Measurements from ENCODE around the gene DDX3X. TPM values are rescaled to one million over a fixed set of nuclear protein-coding genes. Genes with fewer than 3 reads are reported as not detected.
"Not testable (repeated sequence)": the region's sequence is repeated elsewhere in the genome, so short reads cannot be mapped to it uniquely, and the experiment has no call there.

DDX3X gene
- total RNA-seq, 2 donors from 2014 or later = 248 to 259 TPM

DNA sequence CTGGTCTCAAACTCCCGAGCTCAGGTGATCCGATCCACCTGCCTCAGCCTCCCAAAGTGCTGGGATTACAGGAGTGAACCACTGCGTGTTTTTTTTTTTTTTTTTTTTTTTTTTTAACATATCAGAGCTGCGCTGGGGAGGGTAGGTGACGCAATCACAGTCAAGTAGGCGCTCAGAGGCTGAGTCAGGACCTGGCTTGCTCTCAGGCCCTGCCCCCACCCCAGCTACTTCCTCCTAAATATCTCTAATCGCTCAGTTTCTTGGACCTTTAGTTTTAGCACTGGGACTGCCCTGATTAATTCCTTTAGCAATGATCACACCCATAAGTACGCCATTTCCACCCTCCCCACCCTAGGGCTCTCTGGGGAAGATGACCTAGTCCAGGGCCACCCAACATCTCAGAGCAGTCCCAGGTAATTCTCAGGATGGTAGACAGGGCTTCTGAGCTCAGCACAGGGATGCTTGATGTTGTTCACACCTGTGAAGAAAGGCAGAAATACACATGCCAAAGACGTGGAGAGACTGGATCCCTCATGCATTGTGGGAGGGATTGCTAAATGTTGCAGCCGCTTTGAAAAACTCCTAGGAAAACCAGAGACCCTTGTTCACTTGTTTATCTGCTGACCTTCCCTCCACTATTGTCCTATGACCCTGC lies 50.2 kb downstream of the DDX3X start:
- peak; percentile 74 to 76 for ATAC-seq

GRCh38 chrX:41386222-41386990 lies 52.4 kb downstream of the DDX3X start:
- peak overlapping the region in 1 of 2 donors; percentile 36 for H3K27ac Mint-ChIP-seq
- H3K36me3 Mint-ChIP-seq = no peaks in the 10 kb centered on the region
- DNase-seq (ENCODE audit: low spot score in 2 of 2) = no peak
- ATAC-seq = peak; percentile 47 to 49
- H3K9me3 Mint-ChIP-seq = no peaks in the 10 kb centered on the region

More for the DNA sequence above, 50.2 kb downstream of the DDX3X start:
- Mint-ChIP-seq H3K27ac (peak overlapping the region; percentile 60 to 81), H3K9me3 (no peaks in the 10 kb centered on the region), H3K36me3 (no peaks in the 10 kb centered on the region)
- DNase-seq (ENCODE audit: low spot score in 2 of 2) = peak in 1 of 2 donors; percentile 17

- no peak for DNase-seq (ENCODE audit: low spot score in 2 of 2)
- Mint-ChIP-seq H3K36me3 (no peaks in the 10 kb centered on the region), H3K27ac (no peak overlapping the region), H3K9me3 (no peaks in the 10 kb centered on the region)
- ATAC-seq = no peak
Measured at GRCh38 chrX:41388543-41388942, 54.6 kb downstream of the DDX3X start.

GRCh38 chrX:41389311-41389888 lies 55.4 kb downstream of the DDX3X start:
- Mint-ChIP-seq H3K36me3 (no peaks in the 10 kb centered on the region), H3K9me3 (no peaks in the 10 kb centered on the region), H3K27ac (peak overlapping the region in 1 of 2 donors; percentile 9)
- ATAC-seq (no peak), DNase-seq (ENCODE audit: low spot score in 2 of 2) (no peak)

DNA sequence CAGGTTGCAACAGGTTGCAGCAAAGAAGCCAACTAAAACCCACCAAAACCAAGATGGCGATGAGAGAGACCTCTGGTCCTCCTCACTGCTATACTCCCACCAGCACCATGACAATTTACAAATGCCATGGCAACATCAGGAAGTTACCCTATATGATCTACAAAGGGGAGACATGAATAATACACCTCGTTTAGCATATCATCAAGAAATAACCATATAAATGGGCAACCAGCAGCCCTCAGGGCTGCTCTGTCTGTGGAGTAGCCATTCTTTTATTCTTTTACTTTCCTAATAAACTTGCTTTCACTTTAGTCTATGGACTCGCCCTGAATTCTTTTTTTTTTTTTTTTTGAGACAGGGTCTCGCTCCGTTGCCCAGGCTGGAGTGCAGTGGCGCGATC lies 56.6 kb downstream of the DDX3X start:
- not testable (repeated sequence) for ATAC-seq; H3K9me3 Mint-ChIP-seq; H3K27ac Mint-ChIP-seq; H3K36me3 Mint-ChIP-seq; DNase-seq (ENCODE audit: low spot score in 2 of 2)

DNA sequence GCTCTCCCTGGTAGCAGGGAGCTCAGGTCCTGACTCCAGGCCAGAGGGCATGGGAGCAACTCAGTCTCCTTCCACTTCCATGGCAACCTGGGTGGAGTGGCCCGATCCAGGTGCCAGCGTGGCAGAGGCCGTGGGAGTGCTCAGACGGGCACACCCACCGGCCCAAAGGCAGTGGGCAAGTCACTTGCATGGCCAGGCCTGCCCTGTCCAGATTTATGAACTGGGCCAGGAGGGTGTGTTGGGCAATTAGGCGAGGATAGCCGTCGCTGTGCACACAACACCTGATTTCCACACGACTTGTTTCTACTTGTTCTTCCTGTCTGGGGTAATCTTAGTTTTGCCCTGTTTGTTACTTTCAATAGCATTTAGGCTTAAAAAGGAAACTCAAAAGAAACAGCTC lies 57.6 kb downstream of the DDX3X start:
- H3K9me3 Mint-ChIP-seq = no peaks in the 10 kb centered on the region

DNA sequence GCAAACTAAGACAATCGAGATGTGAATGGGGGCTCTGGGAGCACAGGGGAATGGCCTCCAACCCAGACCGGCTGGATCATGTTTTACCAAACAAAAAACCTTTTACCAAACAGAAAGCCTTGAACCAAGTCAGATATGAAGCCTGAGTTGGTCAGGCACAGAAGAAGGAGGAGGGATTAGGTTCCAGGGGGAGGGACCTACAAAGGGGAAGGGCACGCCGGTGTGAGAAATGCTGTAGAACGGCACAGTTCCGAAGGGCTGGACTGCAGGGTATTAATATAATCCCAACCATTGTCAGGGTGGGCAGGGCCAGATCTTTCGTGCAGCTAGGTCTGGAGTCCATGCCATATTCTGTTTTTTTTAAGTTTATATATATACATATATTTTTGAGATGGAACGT lies 60.3 kb downstream of the DDX3X start:
- no peaks in the 10 kb centered on the region for H3K36me3 Mint-ChIP-seq
- ATAC-seq (no peak), DNase-seq (ENCODE audit: low spot score in 2 of 2) (no peak)
- no peak overlapping the region for H3K27ac Mint-ChIP-seq
- H3K9me3 Mint-ChIP-seq = no peaks in the 10 kb centered on the region

More for the DNA sequence above, 57.6 kb downstream of the DDX3X start:
- H3K27ac Mint-ChIP-seq = no peak overlapping the region
- DNase-seq (ENCODE audit: low spot score in 2 of 2) (no peak), ATAC-seq (no peak)
- no peaks in the 10 kb centered on the region for H3K36me3 Mint-ChIP-seq

DNA sequence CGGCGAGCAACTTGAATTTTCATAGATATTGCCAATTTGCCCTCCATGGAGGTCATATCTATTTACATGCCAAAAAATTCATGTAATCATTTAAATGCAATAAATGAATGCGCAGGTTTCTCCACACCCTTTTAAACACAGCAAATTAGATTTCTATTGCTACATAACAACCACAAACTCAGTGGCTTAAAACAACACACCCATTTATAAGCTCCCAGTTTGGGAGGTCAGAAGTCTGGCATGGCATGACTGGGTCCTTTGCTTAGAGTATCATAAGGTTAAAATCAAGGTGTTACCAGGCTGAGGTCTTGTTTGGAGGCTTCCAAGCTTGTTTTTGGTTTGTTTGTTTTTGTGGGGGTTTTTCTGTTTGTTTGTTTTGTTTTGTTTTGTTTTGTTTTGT lies 63.3 kb downstream of the DDX3X start:
- ATAC-seq (no peak), DNase-seq (ENCODE audit: low spot score in 2 of 2) (no peak)
- Mint-ChIP-seq H3K27ac (no peak overlapping the region), H3K36me3 (no peaks in the 10 kb centered on the region), H3K9me3 (no peaks in the 10 kb centered on the region)

DNA sequence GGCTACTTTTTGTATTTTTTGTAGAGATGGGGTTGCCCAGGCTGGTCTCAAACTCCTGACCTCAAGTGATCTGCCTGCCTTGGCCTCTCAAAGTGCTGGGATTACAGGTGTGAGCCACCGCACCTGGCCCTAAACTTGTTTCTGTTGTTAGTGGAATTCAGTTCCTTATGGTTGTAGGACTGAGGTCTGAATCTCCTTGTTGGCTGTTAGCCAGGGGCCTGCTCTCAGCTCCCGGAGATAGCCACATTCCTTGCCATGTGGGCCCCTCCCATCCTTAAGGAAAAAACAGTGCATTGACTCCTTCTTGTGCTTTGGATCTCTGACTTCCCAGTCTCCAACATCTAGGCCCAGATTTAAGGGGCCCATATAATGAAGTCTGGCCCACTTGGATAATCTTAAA lies 63.8 kb downstream of the DDX3X start:
- no peaks in the 10 kb centered on the region for H3K9me3 Mint-ChIP-seq
- DNase-seq (ENCODE audit: low spot score in 2 of 2) = no peak
- no peak overlapping the region for H3K27ac Mint-ChIP-seq
- no peaks in the 10 kb centered on the region for H3K36me3 Mint-ChIP-seq
- ATAC-seq = no peak

DNA sequence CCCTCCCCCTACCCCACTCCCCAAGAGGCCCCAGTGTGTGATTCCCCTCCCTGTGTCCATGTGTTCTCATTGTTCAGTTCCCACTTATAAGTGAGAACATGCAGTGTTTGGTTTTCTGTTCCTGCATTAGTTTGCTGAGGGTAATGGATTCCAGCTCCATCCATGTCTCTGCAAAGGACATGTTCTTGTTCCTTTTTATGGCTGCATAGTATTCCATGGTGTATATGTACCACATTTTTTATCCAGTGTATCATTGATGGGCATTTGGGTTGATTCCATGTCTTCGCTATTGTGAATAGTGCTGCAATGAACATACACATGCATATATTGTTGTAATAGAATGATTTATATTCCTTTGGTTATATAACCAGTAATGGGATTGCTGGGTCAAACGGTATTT lies 68.6 kb downstream of the DDX3X start:
- not testable (repeated sequence) for DNase-seq (ENCODE audit: low spot score in 2 of 2); ATAC-seq; H3K36me3 Mint-ChIP-seq; H3K27ac Mint-ChIP-seq; H3K9me3 Mint-ChIP-seq

DNA sequence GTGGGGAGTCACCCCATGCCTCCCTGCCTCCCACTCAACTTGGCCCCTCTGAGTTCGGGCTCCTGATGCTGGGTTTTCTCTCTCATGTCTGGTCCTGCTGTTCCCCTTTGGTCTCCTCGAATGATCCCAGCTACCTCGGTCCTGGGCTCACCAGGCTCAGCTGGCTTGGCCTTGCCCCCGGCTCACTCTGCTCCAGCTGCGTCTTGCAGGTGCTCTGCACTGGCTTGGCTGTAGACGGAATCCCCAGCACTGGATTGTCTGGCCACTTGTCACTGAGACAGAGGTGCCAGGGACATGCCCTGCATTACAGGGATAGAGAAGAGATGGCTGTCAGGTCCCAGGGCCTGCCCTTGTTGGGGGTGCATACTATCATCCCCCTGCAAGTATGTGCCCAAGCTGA lies 71.6 kb downstream of the DDX3X start:
- no peak overlapping the region for H3K27ac Mint-ChIP-seq
- H3K36me3 Mint-ChIP-seq = no peaks in the 10 kb centered on the region
- H3K9me3 Mint-ChIP-seq = no peaks in the 10 kb centered on the region

GRCh38 chrX:41406201-41406600 lies 72.2 kb downstream of the DDX3X start:
- H3K36me3 Mint-ChIP-seq = no peaks in the 10 kb centered on the region

More for the DNA sequence above, 71.6 kb downstream of the DDX3X start:
- ATAC-seq (no peak), DNase-seq (ENCODE audit: low spot score in 2 of 2) (no peak)

DNA sequence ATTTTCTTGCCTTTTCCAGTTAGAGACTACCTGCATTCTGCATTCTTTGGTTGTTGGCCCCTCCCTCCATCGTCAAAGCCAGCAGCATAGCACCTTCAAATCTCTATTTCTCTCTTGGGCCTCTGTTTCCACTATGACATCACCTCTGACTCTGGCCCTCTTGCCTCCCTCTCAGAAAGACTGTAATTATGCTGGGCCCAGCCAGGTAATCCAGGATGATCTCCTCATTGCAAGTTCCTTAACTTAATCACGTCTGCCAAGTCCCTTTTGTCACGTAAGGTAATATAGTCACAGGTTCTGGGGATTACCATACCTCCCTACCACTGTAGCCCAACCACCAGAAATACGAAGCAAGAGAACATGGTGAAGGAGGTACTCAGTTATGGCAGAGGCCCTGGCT lies 73.9 kb downstream of the DDX3X start:
- DNase-seq (ENCODE audit: low spot score in 2 of 2) (no peak), ATAC-seq (no peak)
- Mint-ChIP-seq H3K36me3 (no peaks in the 10 kb centered on the region), H3K27ac (no peak overlapping the region), H3K9me3 (no peaks in the 10 kb centered on the region)

More at GRCh38 chrX:41406201-41406600, 72.2 kb downstream of the DDX3X start:
- ATAC-seq (no peak), DNase-seq (ENCODE audit: low spot score in 2 of 2) (no peak)
- Mint-ChIP-seq H3K27ac (no peak overlapping the region), H3K9me3 (no peaks in the 10 kb centered on the region)

GRCh38 chrX:41408576-41408975 lies 74.6 kb downstream of the DDX3X start:
- H3K9me3 Mint-ChIP-seq = no peaks in the 10 kb centered on the region
- H3K27ac Mint-ChIP-seq = no peak overlapping the region
- DNase-seq (ENCODE audit: low spot score in 2 of 2) (no peak), ATAC-seq (no peak)
- no peaks in the 10 kb centered on the region for H3K36me3 Mint-ChIP-seq

GRCh38 chrX:41409006-41409405 lies 75.0 kb downstream of the DDX3X start:
- H3K27ac Mint-ChIP-seq = no peak overlapping the region
- no peak for ATAC-seq
- H3K36me3 Mint-ChIP-seq = no peaks in the 10 kb centered on the region

GRCh38 chrX:41411222-41411621 lies 77.3 kb downstream of the DDX3X start:
- H3K36me3 Mint-ChIP-seq; ATAC-seq; H3K9me3 Mint-ChIP-seq; DNase-seq (ENCODE audit: low spot score in 2 of 2); H3K27ac Mint-ChIP-seq: not testable (repeated sequence)

More at GRCh38 chrX:41409006-41409405, 75.0 kb downstream of the DDX3X start:
- H3K9me3 Mint-ChIP-seq = no peaks in the 10 kb centered on the region
- DNase-seq (ENCODE audit: low spot score in 2 of 2) = no peak

DNA sequence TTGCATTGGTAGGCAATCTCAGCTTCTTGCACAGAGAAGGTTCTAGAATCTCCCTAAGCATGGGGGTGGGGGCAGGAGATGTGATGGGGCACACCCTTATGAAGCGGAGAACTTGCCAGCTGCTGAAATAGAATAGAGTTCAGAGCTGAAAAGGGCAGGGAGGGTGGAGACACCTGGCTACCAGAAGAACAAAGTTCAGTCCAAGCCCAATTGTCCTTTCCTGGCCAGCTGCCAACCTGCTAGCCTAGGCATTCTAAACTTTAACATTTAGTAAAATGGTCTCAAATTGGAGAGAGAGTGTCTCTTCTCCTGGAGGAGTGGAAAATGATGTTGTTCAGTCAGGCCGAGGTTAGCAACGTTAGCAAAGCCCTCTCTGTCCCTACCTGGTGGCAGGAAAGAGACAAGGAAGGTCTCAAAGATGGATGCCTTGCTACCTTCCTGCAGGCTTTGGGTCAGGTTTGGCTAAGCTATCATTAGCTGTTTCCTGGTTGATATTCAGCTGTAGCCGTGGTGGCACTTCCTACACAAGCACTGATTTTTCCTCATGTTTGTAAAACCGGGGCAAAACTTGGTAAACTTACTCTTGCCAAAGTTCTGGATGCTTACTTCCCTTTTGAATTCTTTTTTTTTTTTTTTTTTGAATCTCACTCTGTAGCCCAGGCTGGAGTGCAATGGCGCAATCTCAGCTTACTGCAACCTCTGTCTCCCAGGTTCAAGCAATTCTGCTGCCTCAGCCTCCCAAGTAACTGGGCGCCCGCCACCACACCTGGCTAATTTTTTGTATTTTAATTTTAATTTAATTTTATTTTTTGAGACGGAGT lies 78.5 kb downstream of the DDX3X start:
- ATAC-seq (no peak), DNase-seq (ENCODE audit: low spot score in 2 of 2) (no peak)
- Mint-ChIP-seq H3K9me3 (no peaks in the 10 kb centered on the region), H3K36me3 (no peaks in the 10 kb centered on the region), H3K27ac (no peak overlapping the region)

Measured in activated naive CD4-positive, alpha-beta T cell treated with anti-CD3 and anti-CD28 coated beads, Interleukin-2, amount 50 U/mL, for 72 hours (primary cell).